Putamen (tissue), 1 donor: ENCODE data around the gene ROBO1.
A peak's percentile ranks its signal among the peaks of the same experiment; 100 is the strongest.

Experiments used
- DNase-seq: peaks from one replicate; pipeline ENCODE4 v3.0.0-alpha.2; 2016; ENCODE audit warnings: low spot score

Gene ROBO1

DNA sequence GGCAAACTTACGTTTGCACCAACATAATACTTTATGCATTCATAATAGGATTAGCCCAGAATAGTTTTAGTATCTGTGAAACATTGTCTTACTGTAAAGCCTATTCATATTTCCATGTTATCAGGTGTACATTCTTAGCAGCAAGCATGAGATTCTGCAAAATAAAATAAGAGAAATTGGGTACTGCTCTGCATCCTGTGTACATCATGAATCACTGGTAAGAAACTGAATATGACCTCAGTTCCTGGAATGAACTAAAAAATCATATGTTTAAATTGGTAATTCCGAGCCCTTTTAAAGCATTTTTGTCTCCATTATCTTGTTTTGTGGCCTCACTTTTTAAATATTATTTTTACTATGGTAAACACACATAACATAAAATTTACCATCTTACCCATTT lies 605.1 kb downstream of the ROBO1 start:
- no peak for DNase-seq

DNA sequence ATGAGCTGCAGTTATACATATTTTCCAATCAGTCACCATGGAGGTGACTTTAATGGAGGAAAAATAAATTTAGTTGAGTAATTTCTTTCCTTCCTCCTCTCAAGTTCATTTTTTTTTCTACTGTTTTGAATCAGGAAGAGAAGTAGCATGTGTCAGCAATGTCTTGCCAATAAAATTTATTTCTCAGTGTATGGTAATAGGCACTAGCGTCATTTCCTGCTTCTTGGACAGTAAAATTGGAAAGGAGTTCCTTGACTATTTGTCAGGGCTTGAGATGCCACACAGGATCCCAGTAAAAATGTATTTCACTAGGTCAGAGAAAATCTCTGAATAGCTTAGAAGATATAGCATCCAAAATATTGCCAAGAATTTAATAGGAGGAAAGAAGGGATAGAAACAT lies 605.9 kb downstream of the ROBO1 start:
- DNase-seq = no peak

DNA sequence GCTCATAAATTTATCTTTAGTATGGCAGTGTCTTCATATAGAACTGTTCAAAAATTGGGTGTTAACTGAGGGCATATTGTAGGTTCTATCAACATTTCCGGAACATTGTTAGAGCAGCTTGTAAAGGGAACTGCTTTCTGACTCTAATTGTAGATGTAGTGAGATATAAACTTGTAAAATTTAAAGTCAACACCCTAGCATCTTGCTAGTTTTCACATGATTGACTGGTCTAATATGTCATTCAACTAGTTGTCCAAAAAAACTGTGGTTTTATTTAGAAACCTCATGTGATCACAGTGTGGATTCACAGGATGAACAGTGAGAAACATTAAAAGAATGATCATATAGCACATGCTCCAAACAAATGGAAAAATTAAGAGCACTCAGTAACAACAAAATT lies 607.4 kb downstream of the ROBO1 start:
- DNase-seq = no peak

DNA sequence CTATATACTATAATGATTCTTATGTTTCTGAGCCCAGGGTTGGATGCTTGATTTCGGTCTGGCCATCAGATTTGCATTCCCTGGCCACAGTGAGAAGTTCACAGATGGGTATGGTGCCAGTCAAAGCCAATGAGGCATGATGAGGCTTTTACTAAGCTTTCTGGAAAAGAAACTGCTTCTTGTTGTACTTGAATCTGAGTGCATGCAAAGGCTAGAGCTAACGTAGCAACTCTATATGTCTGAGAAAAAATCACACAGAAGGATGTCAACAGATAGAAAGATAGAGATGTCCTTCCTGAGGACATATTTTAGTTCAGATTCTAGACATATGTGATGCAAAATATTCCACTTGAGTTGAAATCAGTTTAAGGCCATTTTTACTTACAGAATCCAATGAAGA lies 608.1 kb downstream of the ROBO1 start:
- no peak for DNase-seq

DNA sequence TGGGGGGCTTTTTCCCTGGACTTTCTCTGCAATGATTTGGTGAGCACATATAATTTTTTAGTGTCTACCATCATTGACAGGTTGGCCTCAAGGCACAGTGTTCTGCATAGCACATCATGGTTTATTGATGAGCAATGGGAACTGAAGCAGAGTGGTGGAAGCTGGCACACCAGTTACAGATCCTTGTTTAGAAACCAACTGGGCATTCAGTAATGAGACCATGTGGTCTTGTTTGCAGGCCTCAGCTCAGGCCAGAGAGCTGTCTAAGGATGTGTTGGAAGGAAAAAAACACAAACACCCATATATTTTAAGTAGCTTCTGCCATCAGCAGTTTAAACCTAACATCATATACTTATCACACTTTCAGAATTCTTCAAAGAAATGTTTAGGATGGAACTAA lies 610.6 kb downstream of the ROBO1 start:
- DNase-seq = no peak

DNA sequence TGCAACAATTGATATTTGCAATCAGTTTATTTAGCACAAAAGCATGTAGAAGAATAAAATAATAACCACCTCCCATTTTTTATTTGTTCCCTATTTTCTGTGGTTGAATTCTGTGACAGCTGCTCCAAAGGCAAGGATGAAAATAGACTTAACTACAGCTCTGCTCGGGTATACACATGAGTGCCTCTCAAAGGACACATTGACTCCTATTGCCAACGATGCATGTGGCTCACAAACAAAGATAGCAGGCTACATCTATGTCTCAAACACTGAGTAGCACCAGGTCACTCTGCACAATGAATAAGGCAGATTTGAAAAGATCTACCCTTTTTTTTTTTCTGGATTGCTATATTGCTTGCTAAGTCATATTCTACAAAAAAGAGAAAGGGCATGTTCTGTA lies 612.9 kb downstream of the ROBO1 start:
- DNase-seq = no peak

DNA sequence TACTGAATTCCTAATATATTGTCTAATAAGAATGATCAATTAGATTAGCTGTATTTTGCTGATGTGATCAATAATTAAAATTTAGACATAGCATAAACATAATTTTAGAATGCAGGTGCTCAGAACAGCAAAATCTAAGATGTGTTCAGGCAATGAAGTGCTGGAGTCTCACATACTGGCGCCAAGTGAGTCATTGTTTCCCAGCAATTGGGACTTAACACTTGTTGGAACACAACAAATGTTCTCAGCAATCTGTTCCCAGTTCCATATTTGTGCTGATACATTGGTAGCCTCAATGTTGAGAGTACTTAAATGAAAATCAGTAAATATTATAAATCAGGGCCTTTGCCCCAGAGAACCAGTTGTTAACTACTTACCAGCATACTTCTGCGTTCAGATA lies 619.0 kb downstream of the ROBO1 start:
- no peak for DNase-seq

DNA sequence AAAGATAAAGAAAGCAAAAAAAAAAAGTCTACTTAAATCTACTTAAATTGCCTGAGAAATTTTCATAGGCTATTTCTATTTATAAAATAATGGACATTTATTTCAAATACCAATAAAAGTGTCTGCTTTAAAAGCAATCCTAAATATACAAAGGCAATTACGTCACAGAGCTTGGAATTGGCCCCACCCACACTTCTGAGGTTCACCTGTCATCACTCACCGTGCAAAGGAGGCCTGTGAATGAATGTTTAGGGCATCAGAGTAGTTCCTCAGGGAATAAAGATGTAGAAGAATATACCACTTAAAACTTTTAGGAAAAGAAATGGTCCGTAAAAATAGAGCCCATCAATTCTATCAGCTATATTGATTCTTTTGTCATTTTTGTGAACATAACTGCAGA lies 621.8 kb downstream of the ROBO1 start:
- DNase-seq = no peak

DNA sequence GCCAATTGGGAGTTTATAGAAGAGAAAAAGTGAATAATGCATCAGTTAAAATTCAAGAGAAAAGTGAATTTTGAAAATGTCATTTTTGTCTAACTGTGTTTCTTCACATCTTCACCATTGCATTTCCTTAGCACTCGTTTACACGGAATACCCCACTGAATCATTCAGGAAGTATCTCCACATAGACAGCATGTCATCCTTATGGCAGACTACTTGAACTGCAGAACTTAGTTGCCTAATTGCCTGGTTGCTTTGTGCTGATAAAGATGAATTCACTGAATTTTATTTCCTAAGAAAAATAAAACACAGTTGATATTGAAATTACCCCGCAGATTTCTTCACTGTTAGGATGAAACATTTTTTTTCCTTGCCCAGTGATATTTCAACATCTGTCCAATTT lies 627.1 kb downstream of the ROBO1 start:
- no peak for DNase-seq

DNA sequence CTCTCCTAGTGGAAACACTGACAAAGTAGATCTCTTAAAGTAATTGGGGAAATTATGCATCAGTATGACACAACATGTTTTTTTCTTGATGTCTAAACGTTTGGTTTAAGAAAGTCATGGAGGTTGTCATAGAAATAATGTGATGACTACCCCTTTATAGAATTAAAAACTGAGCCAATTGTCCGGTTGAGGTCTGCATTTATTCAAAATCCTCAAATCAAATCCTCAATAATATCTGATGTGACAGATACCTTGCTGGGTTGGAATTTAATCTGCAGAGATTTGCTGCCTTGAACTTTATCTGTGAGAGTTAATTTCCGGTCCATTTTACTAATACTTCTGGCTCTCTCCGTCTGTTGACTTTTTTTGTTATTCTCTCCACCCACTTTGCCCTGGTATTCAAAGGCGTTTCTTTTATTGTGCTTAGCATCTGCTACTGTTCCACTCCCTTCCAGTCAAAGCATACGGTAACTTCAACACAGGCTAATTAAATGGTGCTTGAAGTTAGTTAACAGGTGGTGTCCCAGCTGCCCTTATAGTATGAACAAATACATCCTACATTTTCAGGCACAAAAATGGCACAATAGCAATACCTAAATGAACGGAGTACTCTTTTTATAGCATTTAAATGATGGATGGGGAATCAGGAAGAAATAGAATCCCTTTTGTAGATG lies 628.3 kb downstream of the ROBO1 start:
- DNase-seq = no peak

DNA sequence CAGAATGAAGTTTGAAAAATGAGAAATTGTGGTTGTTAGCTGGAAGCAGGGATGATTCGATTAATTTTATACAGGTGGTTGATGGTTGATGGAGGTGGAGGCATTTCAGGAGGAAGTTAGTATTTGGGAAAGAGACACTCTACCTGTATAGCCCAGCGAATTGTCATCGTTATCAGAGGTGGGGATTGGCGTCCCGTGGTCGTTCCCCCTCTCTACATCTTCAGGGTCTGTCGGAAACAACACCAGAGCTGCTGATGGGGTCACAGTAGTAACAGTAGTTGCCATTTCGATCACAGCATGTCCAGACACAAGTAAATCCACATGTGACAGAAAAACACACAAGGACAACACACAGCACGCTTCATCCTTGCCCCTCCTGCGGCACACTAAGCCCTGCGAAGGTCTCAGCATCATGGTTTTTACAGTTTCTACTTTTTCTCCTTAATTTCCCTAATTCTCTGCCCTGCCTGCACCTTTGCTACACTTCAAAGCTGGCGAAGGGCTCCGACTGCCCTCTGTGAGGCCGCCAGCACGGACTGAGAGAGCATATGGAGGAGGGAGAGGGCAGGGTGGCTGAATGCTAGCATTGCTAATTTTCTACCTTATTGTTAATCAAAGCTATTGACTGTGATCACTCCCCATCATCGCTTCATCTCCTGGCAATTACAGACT lies 642.3 kb downstream of the ROBO1 start:
- no peak for DNase-seq

DNA sequence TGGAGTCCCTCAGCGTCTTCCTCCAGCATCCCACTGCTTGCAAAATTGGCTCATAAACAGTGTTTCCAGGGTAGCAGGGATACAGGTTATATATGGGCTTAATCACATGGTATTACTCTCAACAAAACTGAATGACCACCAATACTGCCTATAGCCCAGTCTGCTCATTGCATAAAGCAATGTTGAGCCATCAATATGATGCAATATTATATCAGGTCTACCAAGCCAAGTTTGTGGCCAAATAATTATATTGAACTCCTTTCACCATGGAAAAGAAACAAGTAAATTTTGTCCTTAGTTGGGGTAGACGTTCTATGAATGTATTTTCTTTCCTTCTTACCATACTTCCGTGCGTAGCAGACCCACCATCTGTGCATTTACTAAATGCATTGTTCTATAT lies 652.3 kb downstream of the ROBO1 start:
- no peak for DNase-seq

DNA sequence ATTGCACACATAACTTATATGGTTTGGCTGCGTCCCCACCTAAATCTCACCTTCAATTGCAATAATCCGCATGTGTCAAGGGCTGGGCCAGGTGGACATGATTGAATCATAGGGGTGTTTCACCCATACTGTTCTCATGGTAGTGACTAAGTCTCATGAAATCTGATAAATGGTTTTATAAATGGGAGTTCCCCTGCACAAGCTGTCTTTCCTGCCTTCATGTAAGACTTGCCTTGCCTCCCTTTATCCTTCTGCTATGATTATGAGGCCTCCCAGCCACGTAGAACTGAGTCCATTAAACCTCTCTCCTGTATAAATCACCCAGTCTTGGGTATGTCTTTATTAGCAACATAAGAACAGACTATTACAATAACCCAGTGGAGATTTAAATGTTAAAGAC lies 653.9 kb downstream of the ROBO1 start:
- DNase-seq = no peak

DNA sequence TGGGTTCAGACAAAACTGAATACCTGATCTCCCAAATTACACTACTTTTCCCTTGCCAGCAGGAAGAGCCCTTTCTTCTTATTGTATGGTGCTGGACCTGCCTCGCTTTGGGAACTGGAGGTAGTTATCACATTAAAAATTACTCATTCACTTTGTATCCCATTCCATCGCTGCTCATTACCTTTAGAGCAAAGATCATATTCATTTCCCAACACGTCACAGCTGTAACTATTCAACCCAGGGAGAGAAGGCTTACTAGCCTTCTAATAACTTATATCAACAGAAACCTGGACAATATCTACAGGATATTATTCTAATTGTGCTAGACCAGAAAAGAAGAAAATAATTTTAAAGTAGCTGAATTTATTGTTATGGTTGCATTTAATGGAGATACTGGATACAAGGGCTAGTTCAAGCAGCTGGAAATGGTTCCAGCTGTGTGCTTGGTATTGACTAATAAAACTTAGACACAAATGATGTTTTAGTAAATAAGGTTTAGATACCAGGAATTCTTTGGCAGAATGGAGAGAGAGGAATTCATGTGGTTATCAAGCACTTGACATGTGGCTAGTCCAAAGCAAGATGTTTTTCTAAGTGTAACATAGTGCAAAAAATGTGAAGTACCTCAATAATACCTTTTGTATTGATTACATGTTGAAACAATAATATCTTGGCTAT lies 656.3 kb downstream of the ROBO1 start:
- DNase-seq = no peak

DNA sequence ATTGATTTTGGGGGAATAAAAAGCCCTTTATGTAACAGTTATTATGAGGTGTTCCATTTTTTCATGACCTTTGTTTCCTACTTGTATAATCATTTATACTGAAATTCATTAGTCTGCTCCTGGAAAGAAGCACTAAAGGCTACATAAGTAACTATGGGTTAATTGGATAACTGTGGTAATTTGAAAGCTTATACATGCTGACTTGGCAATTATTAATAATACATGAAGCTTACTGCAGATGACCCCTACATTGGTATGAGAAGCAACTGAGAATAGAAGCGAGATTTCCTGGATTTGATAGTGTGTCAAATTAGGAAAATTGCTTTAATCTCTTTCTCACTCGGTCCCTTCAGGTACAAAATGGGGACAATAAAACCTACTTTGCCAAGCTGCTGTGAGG lies 658.0 kb downstream of the ROBO1 start:
- no peak for DNase-seq

DNA sequence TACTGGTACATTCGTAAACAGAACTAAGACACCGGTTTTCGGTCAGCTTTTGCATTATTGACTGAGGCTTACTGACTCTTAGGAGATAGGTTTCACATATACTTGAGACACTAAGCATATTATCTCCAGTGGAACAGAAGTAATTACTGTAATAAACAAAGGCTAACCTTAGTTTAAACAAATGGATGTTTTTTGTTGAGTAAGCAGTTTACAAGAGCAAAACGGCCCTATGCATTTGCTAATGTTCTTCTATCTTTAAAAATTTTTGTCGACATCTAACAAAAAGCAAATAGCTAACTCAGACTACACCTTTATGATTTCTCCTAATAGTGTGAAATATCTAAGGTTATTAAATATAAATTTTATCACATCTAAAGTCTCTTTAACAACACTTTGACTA lies 664.5 kb downstream of the ROBO1 start:
- DNase-seq = no peak

DNA sequence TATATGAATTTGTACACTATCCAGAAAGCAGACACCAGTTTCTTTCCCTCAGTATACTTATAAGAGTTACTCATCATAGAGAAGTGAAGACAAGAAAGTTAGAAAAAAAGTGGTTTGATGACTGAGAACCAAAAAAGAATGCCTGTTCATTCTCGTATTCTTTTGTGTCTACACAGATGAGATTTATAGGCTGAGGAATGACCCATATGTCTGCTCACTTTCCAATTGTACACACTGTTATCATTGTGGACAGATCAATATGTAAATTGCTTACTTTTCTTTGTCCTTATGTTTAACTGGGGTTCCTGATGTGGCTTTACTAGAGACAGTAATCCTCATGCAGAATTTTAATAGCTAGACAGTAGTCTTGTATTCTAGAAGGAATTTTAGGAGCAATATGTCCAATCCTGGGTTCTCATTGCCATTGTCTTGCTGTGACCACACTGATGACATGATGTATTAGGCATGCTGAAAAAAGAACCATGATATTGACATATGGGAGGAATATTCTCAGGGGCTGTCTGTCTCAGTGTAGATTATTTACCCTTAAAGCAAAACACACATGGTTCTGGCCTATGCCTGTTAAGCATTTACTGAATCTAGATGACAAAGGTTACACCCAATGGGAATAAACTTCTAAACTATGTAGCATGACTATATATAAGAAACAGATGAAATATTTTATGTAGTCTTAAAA lies 669.7 kb downstream of the ROBO1 start:
- no peak for DNase-seq

DNA sequence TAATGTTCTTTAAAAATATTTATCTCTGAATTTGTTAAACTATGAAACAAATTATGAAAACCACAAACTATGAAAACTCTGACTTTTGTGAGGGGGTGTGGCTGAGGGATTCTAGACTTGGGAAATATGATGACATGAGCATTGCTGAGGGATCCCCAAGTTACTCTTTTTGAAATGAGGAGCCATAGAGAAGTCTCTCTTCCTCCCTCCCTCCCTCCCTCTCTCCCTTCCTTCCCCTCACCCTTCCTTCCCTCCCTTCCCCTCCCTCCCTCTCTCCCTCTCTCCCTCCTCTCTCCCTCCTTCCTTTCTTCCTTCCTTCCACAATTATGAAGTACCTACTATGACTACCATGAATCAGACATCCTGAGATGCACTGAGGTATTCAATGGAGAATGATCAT lies 673.1 kb downstream of the ROBO1 start:
- DNase-seq = no peak

DNA sequence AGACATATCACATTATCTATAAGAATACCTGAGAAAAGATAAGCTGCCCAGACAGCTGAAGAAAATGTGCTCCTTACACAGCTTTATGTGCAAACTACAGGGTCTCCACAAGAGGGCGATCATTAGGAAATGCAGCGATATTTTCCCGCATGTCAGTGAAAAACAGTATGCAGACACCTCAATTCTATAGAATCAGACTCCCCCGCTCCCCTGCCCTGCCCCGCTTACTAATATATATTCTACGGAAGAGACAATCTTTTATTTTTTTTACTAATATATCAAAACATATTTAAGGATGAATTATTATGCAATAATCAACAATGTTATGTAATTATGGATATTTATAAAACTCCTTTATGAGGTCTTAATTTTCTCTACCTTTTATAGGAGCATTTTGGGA lies 681.3 kb downstream of the ROBO1 start:
- DNase-seq = peak; percentile 59

DNA sequence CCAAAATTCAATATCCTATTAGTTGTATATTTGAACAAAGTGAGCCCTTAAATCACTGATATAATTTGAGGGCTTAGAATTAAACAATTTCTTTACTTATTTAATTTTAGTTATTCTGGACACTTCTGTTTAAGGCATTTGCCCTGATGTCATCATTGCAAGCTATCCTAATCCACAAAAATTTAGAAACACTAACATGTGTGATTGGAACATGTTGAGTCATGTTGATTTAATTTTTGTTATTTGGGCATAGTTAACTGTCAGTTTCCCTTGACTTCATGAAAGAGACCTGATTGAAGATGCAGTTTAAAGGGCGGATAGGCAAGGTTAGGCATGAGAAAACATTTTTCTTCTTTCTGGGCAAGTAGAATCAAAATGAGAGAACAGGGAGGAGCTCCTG lies 682.6 kb downstream of the ROBO1 start:
- DNase-seq = no peak

DNA sequence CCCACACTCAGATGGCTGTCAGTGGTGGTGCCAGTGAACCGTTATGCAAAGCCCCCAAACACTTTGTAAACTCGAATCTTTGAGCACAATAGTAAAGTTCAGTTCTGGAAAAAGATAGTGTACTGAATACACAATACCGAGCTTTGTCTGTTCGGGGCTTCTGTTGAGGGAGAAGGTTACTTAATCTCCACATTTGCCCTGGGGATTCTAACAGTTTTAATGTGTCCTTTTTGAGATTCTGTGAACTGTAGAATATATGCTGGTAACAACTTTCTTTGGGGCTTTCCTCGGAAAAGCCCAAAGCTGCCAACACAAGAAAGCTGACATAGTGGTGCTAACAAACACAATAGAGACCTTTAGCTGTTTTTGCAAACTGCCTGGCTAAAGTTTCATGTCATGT lies 686.5 kb downstream of the ROBO1 start:
- DNase-seq = no peak

DNA sequence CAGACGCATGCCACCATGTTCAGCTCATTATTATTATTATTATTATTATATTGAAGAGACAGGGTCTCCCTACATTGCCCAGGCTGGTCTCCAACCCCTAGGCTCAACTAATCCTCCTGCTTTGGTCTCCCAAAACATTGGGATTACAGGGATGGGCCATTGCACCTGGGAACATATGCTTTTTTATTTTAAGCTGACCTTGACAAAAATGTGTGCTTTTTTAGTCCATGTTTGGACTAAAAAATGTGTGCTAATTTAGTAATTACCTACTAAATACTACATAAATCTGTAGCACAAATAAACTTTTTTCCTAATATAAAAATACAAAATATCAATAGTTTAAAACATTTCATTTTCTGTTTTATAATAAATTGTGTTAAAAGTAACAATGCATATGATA lies 693.2 kb downstream of the ROBO1 start:
- no peak for DNase-seq

DNA sequence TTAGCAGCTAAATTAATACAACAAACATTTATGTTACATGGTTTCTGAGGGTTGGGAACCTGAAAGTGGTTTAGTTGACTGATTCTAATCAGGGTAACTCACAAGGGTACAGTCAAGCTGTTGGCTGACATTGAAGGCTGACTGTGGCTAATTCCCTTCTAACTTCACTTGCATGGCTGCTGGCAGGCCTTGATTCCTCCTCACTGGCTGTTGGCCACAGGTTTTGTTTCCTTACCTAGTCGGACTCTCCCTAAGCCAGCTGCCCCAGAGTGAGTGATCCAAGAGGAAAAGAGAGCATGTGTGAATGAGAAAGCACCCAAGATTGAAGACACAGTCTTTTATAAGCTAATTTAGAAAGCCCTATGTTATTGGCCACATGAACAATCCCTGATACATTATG lies 700.1 kb downstream of the ROBO1 start:
- no peak for DNase-seq
